ENCODE measurements around the gene BRD9. TPM values are rescaled to one million over a fixed set of nuclear protein-coding genes. Genes with fewer than 3 reads are reported as not detected.

BRD9 gene
- total RNA-seq, 1 experiment from 2014 or later: 48.9 TPM

DNA sequence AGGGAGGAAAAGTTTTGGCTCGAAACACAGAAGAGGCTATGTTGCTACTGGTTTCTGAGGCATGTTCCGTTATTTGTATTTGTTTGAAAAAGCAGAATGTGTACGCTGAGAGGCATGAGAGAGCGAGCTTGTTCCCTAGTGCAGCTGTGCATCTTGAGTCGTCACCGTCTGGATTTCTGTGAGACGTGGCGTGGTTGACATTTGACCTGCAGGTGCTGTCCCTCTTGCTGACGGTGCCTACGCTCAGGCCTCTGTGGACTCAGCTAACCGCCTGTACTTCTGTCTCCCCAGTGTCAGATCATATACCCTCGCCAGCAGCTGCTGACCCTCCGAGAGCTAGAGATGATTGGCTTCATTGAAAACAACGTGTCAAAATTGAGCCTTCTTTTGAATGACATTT is 21.6 kb upstream of the BRD9 start:
- Mint-ChIP-seq H3K36me3 (ENCODE audit: insufficient read depth, unreplicated experiment) (peaks cover 31% of the 10 kb centered on the region), H3K9me3 (ENCODE audit: unreplicated experiment) (no peaks in the 10 kb centered on the region), H3K27ac (ENCODE audit: low read depth, unreplicated experiment) (peak overlapping the region; percentile 99), H3K4me3 (ENCODE audit: unreplicated experiment) (no peak overlapping the region), H3K27me3 (ENCODE audit: insufficient read depth, unreplicated experiment) (no peaks in the 10 kb centered on the region), H3K4me1 (ENCODE audit: insufficient read depth, unreplicated experiment) (peaks cover 40% of the 10 kb centered on the region)
- no TSS peak for BruUV-seq (replicated peaks)
- ChIA-PET POLR2A (no interaction called here), CTCF (interaction anchor here (0.6 to 3.3 kb wide), 8 partner anchors 10 to 253 kb away, joined by 3 to 21 read pairs (median 4); no protein-coding TSS in a partner anchor)
- intact Hi-C loops (cut with micrococcal nuclease): loop anchor here (10.0 kb wide), 1 partner anchor 439 kb away; no protein-coding TSS in a partner anchor
- DNase-seq (ENCODE audit: unreplicated experiment): no peak
- TF ChIP-seq, protein P1, sequence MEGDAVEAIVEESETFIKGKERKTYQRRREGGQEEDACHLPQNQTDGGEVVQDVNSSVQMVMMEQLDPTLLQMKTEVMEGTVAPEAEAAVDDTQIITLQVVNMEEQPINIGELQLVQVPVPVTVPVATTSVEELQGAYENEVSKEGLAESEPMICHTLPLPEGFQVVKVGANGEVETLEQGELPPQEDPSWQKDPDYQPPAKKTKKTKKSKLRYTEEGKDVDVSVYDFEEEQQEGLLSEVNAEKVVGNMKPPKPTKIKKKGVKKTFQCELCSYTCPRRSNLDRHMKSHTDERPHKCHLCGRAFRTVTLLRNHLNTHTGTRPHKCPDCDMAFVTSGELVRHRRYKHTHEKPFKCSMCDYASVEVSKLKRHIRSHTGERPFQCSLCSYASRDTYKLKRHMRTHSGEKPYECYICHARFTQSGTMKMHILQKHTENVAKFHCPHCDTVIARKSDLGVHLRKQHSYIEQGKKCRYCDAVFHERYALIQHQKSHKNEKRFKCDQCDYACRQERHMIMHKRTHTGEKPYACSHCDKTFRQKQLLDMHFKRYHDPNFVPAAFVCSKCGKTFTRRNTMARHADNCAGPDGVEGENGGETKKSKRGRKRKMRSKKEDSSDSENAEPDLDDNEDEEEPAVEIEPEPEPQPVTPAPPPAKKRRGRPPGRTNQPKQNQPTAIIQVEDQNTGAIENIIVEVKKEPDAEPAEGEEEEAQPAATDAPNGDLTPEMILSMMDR (IDR thresholded peaks at IDR 0.05; ENCODE audit: unreplicated experiment): no peak

- DNase-seq (ENCODE audit: unreplicated experiment): peak; percentile 97
- intact Hi-C loops (cut with micrococcal nuclease): loop anchor here (10.0 kb wide), 1 partner anchor 438 kb away; no protein-coding TSS in a partner anchor
- Mint-ChIP-seq H3K4me3 (ENCODE audit: unreplicated experiment) (peak overlapping the region; percentile 61), H3K36me3 (ENCODE audit: insufficient read depth, unreplicated experiment) (peaks cover 47% of the 10 kb centered on the region), H3K4me1 (ENCODE audit: insufficient read depth, unreplicated experiment) (peaks cover 43% of the 10 kb centered on the region), H3K9me3 (ENCODE audit: unreplicated experiment) (no peaks in the 10 kb centered on the region), H3K27me3 (ENCODE audit: insufficient read depth, unreplicated experiment) (no peaks in the 10 kb centered on the region), H3K27ac (ENCODE audit: low read depth, unreplicated experiment) (peak overlapping the region; percentile 99)
- BruUV-seq (replicated peaks): no TSS peak
- ChIA-PET POLR2A (interaction anchor here (0.7 to 2.3 kb wide), 3 partner anchors 20 to 300 kb away, joined by 3 to 13 read pairs (median 4); partner anchors contain the start of genes BRD9 and TRIP13), CTCF (interaction anchor here (0.6 to 3.3 kb wide), 17 partner anchors 10 to 862 kb away, joined by 3 to 21 read pairs (median 3); no protein-coding TSS in a partner anchor)
- TF ChIP-seq, protein P1 (IDR thresholded peaks at IDR 0.05; ENCODE audit: unreplicated experiment): peak; percentile 37
Measured at GRCh38 chr5:912280-913091, 19.9 kb upstream of the BRD9 start.

DNA sequence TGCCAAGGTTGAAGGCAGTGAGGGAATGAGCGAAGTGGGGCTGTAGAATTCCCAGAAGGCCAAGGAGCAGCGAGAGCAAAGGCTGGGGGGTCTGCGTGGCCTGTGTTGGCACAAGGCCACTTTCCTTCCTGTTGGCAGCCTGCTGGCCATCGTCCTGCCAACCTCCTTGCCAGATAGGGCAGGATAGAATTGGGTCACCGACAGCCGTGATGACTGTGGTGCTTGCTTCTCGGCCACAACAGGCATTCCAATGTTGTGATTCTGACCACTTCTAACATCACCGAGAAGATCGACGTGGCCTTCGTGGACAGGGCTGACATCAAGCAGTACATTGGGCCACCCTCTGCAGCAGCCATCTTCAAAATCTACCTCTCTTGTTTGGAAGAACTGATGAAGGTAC is 19.0 kb upstream of the BRD9 start:
- DNase-seq (ENCODE audit: unreplicated experiment): peak; percentile 82
- peaks cover 43% of the 10 kb centered on the region for H3K4me1 Mint-ChIP-seq (ENCODE audit: insufficient read depth, unreplicated experiment)
- H3K27ac Mint-ChIP-seq (ENCODE audit: low read depth, unreplicated experiment): peak overlapping the region; percentile 99
- CTCF ChIA-PET: interaction anchor here (0.6 to 3.3 kb wide), 6 partner anchors 9 to 641 kb away, joined by 3 to 21 read pairs (median 3); no protein-coding TSS in a partner anchor
- peaks cover 56% of the 10 kb centered on the region for H3K36me3 Mint-ChIP-seq (ENCODE audit: insufficient read depth, unreplicated experiment)
- H3K4me3 Mint-ChIP-seq (ENCODE audit: unreplicated experiment): no peak overlapping the region
- TF ChIP-seq, protein P1 (IDR thresholded peaks at IDR 0.05; ENCODE audit: unreplicated experiment): no peak
- H3K9me3 Mint-ChIP-seq (ENCODE audit: unreplicated experiment): no peaks in the 10 kb centered on the region
- BruUV-seq (replicated peaks): no TSS peak
- POLR2A ChIA-PET: interaction anchor here (0.7 to 2.3 kb wide), 3 partner anchors 19 to 299 kb away, joined by 3 to 13 read pairs (median 4); partner anchors contain the start of genes BRD9 and TRIP13
- intact Hi-C loops (cut with micrococcal nuclease): loop anchor here (10.0 kb wide), 1 partner anchor 437 kb away; no protein-coding TSS in a partner anchor
- no peaks in the 10 kb centered on the region for H3K27me3 Mint-ChIP-seq (ENCODE audit: insufficient read depth, unreplicated experiment)

GRCh38 chr5:910769-911160 is 18.2 kb upstream of the BRD9 start:
- no TSS peak for BruUV-seq (replicated peaks)
- Mint-ChIP-seq H3K36me3 (ENCODE audit: insufficient read depth, unreplicated experiment) (peaks cover 64% of the 10 kb centered on the region), H3K4me3 (ENCODE audit: unreplicated experiment) (no peak overlapping the region), H3K4me1 (ENCODE audit: insufficient read depth, unreplicated experiment) (peaks cover 43% of the 10 kb centered on the region), H3K9me3 (ENCODE audit: unreplicated experiment) (no peaks in the 10 kb centered on the region), H3K27me3 (ENCODE audit: insufficient read depth, unreplicated experiment) (no peaks in the 10 kb centered on the region), H3K27ac (ENCODE audit: low read depth, unreplicated experiment) (peak overlapping the region; percentile 99)
- no peak for DNase-seq (ENCODE audit: unreplicated experiment)
- intact Hi-C loops (cut with micrococcal nuclease): loop anchor here (10.0 kb wide), 1 partner anchor 436 kb away; no protein-coding TSS in a partner anchor
- CTCF ChIA-PET: interaction anchor here (0.6 kb wide), 1 partner anchor 24 kb away, joined by 3 read pairs; no protein-coding TSS in a partner anchor
- TF ChIP-seq, protein P1 (IDR thresholded peaks at IDR 0.05; ENCODE audit: unreplicated experiment): no peak
- POLR2A ChIA-PET: no interaction called here
